ENCODE data around the gene FAM219B. TPM values are rescaled to one million over a fixed set of nuclear protein-coding genes. Genes with fewer than 3 reads are reported as not detected.
"Not testable (repeated sequence)": the region's sequence is repeated elsewhere in the genome, so short reads cannot be mapped to it uniquely, and the experiment has no call there.

The FAM219B gene
- polyA plus RNA-seq, 1 experiment, result 66.7 TPM

GRCh38 chr15:74890665-74890960 lies 16.0 kb downstream of the FAM219B start:
- Histone ChIP-seq H3K27me3 (ENCODE audit: control insufficient read depth, insufficient read depth, low read length) (no peaks in the 10 kb centered on the region), H3K36me3 (ENCODE audit: control insufficient read depth, insufficient read depth, low read length) (peaks cover 9% of the 10 kb centered on the region), H3K4me3 (ENCODE audit: low read depth, low read length) (peak overlapping the region; percentile 99)
- ChIA-PET POLR2A (no interaction called here), CTCF (interaction anchor here (2.8 kb wide), 1 partner anchor 11 kb away, joined by 21 read pairs; no protein-coding TSS in a partner anchor)
- DNase-seq (ENCODE audit: low read depth), result no peak
- TF ChIP-seq CTCF (IDR thresholded peaks at IDR 0.05; ENCODE audit: insufficient read depth, low read depth, low read length), result no peak

- ChIA-PET POLR2A (interaction anchor here (0.6 to 1.0 kb wide), 4 partner anchors 11 to 21 kb away, joined by 3 to 17 read pairs (median 4); partner anchors contain the start of gene FAM219B), CTCF (interaction anchor here (1.0 to 2.8 kb wide), 4 partner anchors 11 to 115 kb away, joined by 3 to 21 read pairs (median 5); partner anchors contain the start of gene SCAMP2)
- Histone ChIP-seq H3K4me3 (ENCODE audit: low read depth, low read length) (peak within 1 kb of the TSS; percentile 99), H3K27me3 (ENCODE audit: control insufficient read depth, insufficient read depth, low read length) (no peaks in the 10 kb centered on the region), H3K36me3 (ENCODE audit: control insufficient read depth, insufficient read depth, low read length) (peaks cover 9% of the 10 kb centered on the region)
- TF ChIP-seq CTCF (IDR thresholded peaks at IDR 0.05; ENCODE audit: insufficient read depth, low read depth, low read length), result no peak
- DNase-seq (ENCODE audit: low read depth), result no peak
These were observed 16.6 kb downstream of the FAM219B start, which contains the start of gene MPI for GRCh38 chr15:74889883-74890664. Gene MPI, plus strand, starts transcription at chr15:74890042. Its CDS starts 32 bp downstream, at chr15:74890074.

- TF ChIP-seq CTCF (IDR thresholded peaks at IDR 0.05; ENCODE audit: insufficient read depth, low read depth, low read length), result no peak
- CTCF ChIA-PET, result interaction anchor here (1.0 to 2.8 kb wide), 5 partner anchors 12 to 120 kb away, joined by 3 to 21 read pairs (median 3); partner anchors contain the start of gene SCAMP2
- POLR2A ChIA-PET, result interaction anchor here (0.6 to 1.0 kb wide), 3 partner anchors 10 to 17 kb away, joined by 3 to 17 read pairs (median 3); partner anchors contain the start of gene FAM219B
- Histone ChIP-seq H3K27me3 (ENCODE audit: control insufficient read depth, insufficient read depth, low read length) (no peaks in the 10 kb centered on the region), H3K4me3 (ENCODE audit: low read depth, low read length) (peak overlapping the region; percentile 99), H3K36me3 (ENCODE audit: control insufficient read depth, insufficient read depth, low read length) (peaks cover 9% of the 10 kb centered on the region)
- DNase-seq (ENCODE audit: low read depth), result no peak
These were observed 17.2 kb downstream of the FAM219B start for GRCh38 chr15:74889390-74889882.

GRCh38 chr15:74888716-74889115 lies 17.9 kb downstream of the FAM219B start:
- CTCF ChIA-PET, result interaction anchor here (1.1 to 2.8 kb wide), 4 partner anchors 13 to 119 kb away, joined by 3 to 21 read pairs (median 5); partner anchors contain the start of gene SCAMP2
- no peak for DNase-seq (ENCODE audit: low read depth)
- H3K27me3 ChIP-seq (ENCODE audit: control insufficient read depth, insufficient read depth, low read length), result no peaks in the 10 kb centered on the region
- POLR2A ChIA-PET, result no interaction called here
- peaks cover 9% of the 10 kb centered on the region for H3K36me3 ChIP-seq (ENCODE audit: control insufficient read depth, insufficient read depth, low read length)
- no peak overlapping the region for H3K4me3 ChIP-seq (ENCODE audit: low read depth, low read length)
- TF ChIP-seq CTCF (IDR thresholded peaks at IDR 0.05; ENCODE audit: insufficient read depth, low read depth, low read length), result no peak

- POLR2A ChIA-PET; H3K36me3 ChIP-seq (ENCODE audit: control insufficient read depth, insufficient read depth, low read length); DNase-seq (ENCODE audit: low read depth); H3K4me3 ChIP-seq (ENCODE audit: low read depth, low read length); H3K27me3 ChIP-seq (ENCODE audit: control insufficient read depth, insufficient read depth, low read length): not testable (repeated sequence)
- CTCF ChIA-PET, result interaction anchor here (2.0 to 2.8 kb wide), 2 partner anchors 14 kb away, joined by 7 to 21 read pairs; partner anchors contain the start of gene SCAMP2
These were observed 19.0 kb downstream of the FAM219B start for GRCh38 chr15:74887537-74888193.
